T-helper 2 cell (primary cell): ENCODE measurements around the gene LBX2.
A peak's percentile ranks its signal among the peaks of the same experiment; 100 is the strongest.

ENCODE experiments used
- DNase-seq, 5 experiments: peaks; one replicate each; pipeline versions ENCODE4 v3.0.0 to v3.0.0-alpha.2; 2012 to 2022

Gene LBX2

GRCh38 chr2:74525717-74526648 lies 26.6 kb upstream of the LBX2 start, which contains the start of gene DQX1:
DQX1 (minus strand) TSS chr2:74526231; CDS start chr2:74525729, 502 bp downstream.
- DNase-seq = peak in 1 of 5 experiments; percentile 58

GRCh38 chr2:74524955-74525716 lies 25.7 kb upstream of the LBX2 start:
- DNase-seq = no peak

GRCh38 chr2:74524005-74524404 lies 24.6 kb upstream of the LBX2 start:
- no peak for DNase-seq

GRCh38 chr2:74522516-74522915 lies 23.1 kb upstream of the LBX2 start:
- DNase-seq = no peak

GRCh38 chr2:74516650-74517049 lies 17.2 kb upstream of the LBX2 start:
- no peak for DNase-seq

- peak; percentile 44 to 86 (median 68) for DNase-seq
Observed at GRCh38 chr2:74515981-74516633, 16.7 kb upstream of the LBX2 start.

- DNase-seq = peak in 1 of 5 experiments; percentile 26
Observed at GRCh38 chr2:74515271-74515980, 16.0 kb upstream of the LBX2 start.

GRCh38 chr2:74514368-74515270 lies 15.2 kb upstream of the LBX2 start, which contains the start of gene TLX2:
TLX2 (plus strand) TSS chr2:74514450; CDS start chr2:74514807, 357 bp downstream.
- peak in 1 of 5 experiments; percentile 29 for DNase-seq

GRCh38 chr2:74513605-74514367 lies 14.4 kb upstream of the LBX2 start:
- DNase-seq = peak in 1 of 5 experiments; percentile 59

- DNase-seq = no peak
Observed at GRCh38 chr2:74512744-74513604, 13.6 kb upstream of the LBX2 start.

GRCh38 chr2:74511104-74511989 lies 11.9 kb upstream of the LBX2 start:
- DNase-seq = no peak

- DNase-seq = no peak
Observed at GRCh38 chr2:74510272-74510671, 10.9 kb upstream of the LBX2 start.

GRCh38 chr2:74507926-74508520 lies 8.6 kb upstream of the LBX2 start:
- DNase-seq = peak in 1 of 5 experiments; percentile 43

GRCh38 chr2:74507145-74507925 lies 7.9 kb upstream of the LBX2 start, which contains the start of gene PCGF1:
PCGF1 (minus strand) TSS chr2:74507695; CDS start chr2:74507668, 27 bp downstream.
- DNase-seq = peak; percentile 93 to 99 (median 97)

GRCh38 chr2:74505448-74506246 lies 6.2 kb upstream of the LBX2 start:
- DNase-seq = no peak

- no peak for DNase-seq
Observed at GRCh38 chr2:74504591-74504990, 5.2 kb upstream of the LBX2 start.
